Measurements from ENCODE around the gene HNRNPUL1.

- TF ChIP-seq CTCF (conservative IDR thresholded peaks at IDR 0.05; ENCODE audit: low read length) (no peak), EZH2phosphoT487 (IDR thresholded peaks at IDR 0.05; ENCODE audit: borderline replicate concordance) (no peak)
These were observed 12.1 kb downstream of the HNRNPUL1 start for GRCh38 chr19:41276231-41276630.

All from Loucy (cell line).